ENCODE measurements around the gene RICTOR. TPM values are rescaled to one million over a fixed set of nuclear protein-coding genes. Genes with fewer than 3 reads are reported as not detected.

Gene RICTOR
- total and polyA plus RNA-seq, 9 donors, result 6.7 to 55.1 (median 41.5) TPM

- H3K36me3 ChIP-seq, result no peaks in the 10 kb centered on the region
- intact Hi-C loops (cut with DNase I), result no loop called here
- no peak overlapping the region for H3K27ac ChIP-seq
- H3K4me3 ChIP-seq, result no peak overlapping the region
- TF ChIP-seq CTCF (IDR thresholded peaks at IDR 0.05) (no peak), POLR2A (IDR thresholded peaks at IDR 0.05) (no peak), EP300 (IDR thresholded peaks at IDR 0.05) (no peak)
- WGBS, 3 donors, result 8 to 13% (median 10%) methylated on average over 1 of the region's 1 CpG
- H3K27me3 ChIP-seq, result no peaks in the 10 kb centered on the region
- H3K9me3 ChIP-seq, result no peaks in the 10 kb centered on the region
- no peaks in the 10 kb centered on the region for H3K4me1 ChIP-seq (ENCODE audit: insufficient read depth)
- DNase-seq, result no peak
Measured at GRCh38 chr5:39093352-39093751, 19.2 kb upstream of the RICTOR start.

- no peaks in the 10 kb centered on the region for H3K27me3 ChIP-seq
- intact Hi-C loops (cut with DNase I), result no loop called here
- no peaks in the 10 kb centered on the region for H3K4me1 ChIP-seq (ENCODE audit: insufficient read depth)
- TF ChIP-seq CTCF (IDR thresholded peaks at IDR 0.05), result no peak
- TF ChIP-seq POLR2A (IDR thresholded peaks at IDR 0.05), result no peak
- no peak for TF ChIP-seq EP300 (IDR thresholded peaks at IDR 0.05)
- H3K9me3 ChIP-seq, result no peaks in the 10 kb centered on the region
- no peak overlapping the region for H3K4me3 ChIP-seq
- H3K36me3 ChIP-seq, result no peaks in the 10 kb centered on the region
- no peak overlapping the region for H3K27ac ChIP-seq
- WGBS, 3 donors, result 28 to 40% (median 33%) methylated on average over 4 of the region's 4 CpGs
- DNase-seq, result no peak
Measured at GRCh38 chr5:39092581-39093351, 18.6 kb upstream of the RICTOR start.

- Histone ChIP-seq H3K4me1 (ENCODE audit: insufficient read depth) (no peaks in the 10 kb centered on the region), H3K27me3 (no peaks in the 10 kb centered on the region), H3K36me3 (no peaks in the 10 kb centered on the region), H3K27ac (no peak overlapping the region), H3K9me3 (no peaks in the 10 kb centered on the region), H3K4me3 (no peak overlapping the region)
- intact Hi-C loops (cut with DNase I), result no loop called here
- no peak for DNase-seq
- WGBS, 3 donors, result 84 to 89% (median 86%) methylated on average over 7 of the region's 7 CpGs
- TF ChIP-seq EP300 (IDR thresholded peaks at IDR 0.05) (no peak), POLR2A (IDR thresholded peaks at IDR 0.05) (no peak), CTCF (IDR thresholded peaks at IDR 0.05) (no peak)
Measured at GRCh38 chr5:39091940-39092580, 17.9 kb upstream of the RICTOR start.

- no peaks in the 10 kb centered on the region for H3K36me3 ChIP-seq
- H3K9me3 ChIP-seq, result no peaks in the 10 kb centered on the region
- no peak for TF ChIP-seq CTCF (IDR thresholded peaks at IDR 0.05)
- intact Hi-C loops (cut with DNase I), result loop anchor here in 1 of 4 donors (10.0 kb wide), 1 partner anchor 79 kb away; no protein-coding TSS in a partner anchor
- WGBS, 3 donors, result 82 to 94% (median 84%) methylated on average over 1 of the region's 1 CpG
- no peak overlapping the region for H3K4me3 ChIP-seq
- no peak overlapping the region for H3K27ac ChIP-seq
- no peaks in the 10 kb centered on the region for H3K27me3 ChIP-seq
- no peak for DNase-seq
- H3K4me1 ChIP-seq (ENCODE audit: insufficient read depth), result no peaks in the 10 kb centered on the region
Measured at GRCh38 chr5:39083968-39084367, 9.8 kb upstream of the RICTOR start.

Measured in ovary (tissue), 9 donors.